SK-N-MC (cell line): ENCODE results near the gene SLC16A9.

Experiments used
- EZH2 ChIP-seq: fragments of 200-600 bp; sonication (generic); IDR thresholded peaks from one replicate; pipeline ENCODE4 v1.6.1; 2017; ENCODE audit warnings: antibody characterized with exemption
- FOXP2 ChIP-seq: optimal IDR thresholded peaks from 2 replicates; pipeline ENCODE3; 2011; ENCODE audit warnings: mild to moderate bottlenecking, moderate library complexity; ENCODE audit not compliant: insufficient read depth; ENCODE audit errors: extremely low read length, control extremely low read depth
- POLR2AphosphoS5 ChIP-seq: IDR thresholded peaks from 2 replicates; pipeline ENCODE4 v1.6.1; 2012; ENCODE audit warnings: mild to moderate bottlenecking, low read depth, low read length, borderline replicate concordance

GRCh38 chr10:59655309-59655708, 54.3 kb downstream of the SLC16A9 start:
- no peak for TF ChIP-seq POLR2AphosphoS5
- no peak for TF ChIP-seq EZH2
- TF ChIP-seq FOXP2, result no peak
